ENCODE results near the gene LIM2.

- TF ChIP-seq CTCF (IDR thresholded peaks at IDR 0.05) (no peak), EZH2 (IDR thresholded peaks at IDR 0.05) (no peak)
These were observed 33.0 kb downstream of the LIM2 start for GRCh38 chr19:51354742-51355148.
